ENCODE measurements around the gene HEG1. TPM values are rescaled to one million over a fixed set of nuclear protein-coding genes. Genes with fewer than 3 reads are reported as not detected.

Gene HEG1
- total and polyA plus RNA-seq, 2 of the 13 experiments (the other 11 are each of a cell fraction or from before 2014, with no cell fraction given) = 10.7 to 18.2 TPM

- TF ChIP-seq NR0B2 (CRISPR knock-in tag; IDR thresholded peaks at IDR 0.05) = no peak
- TF ChIP-seq RXRA (CRISPR knock-in tag; IDR thresholded peaks at IDR 0.05) = no peak
- no peak for TF ChIP-seq FOXK2 (IDR thresholded peaks at IDR 0.05)
- no peak for TF ChIP-seq NFIC (IDR thresholded peaks at IDR 0.05; ENCODE audit: low read length)
- no peak for TF ChIP-seq FOXM1 (CRISPR knock-in tag; IDR thresholded peaks at IDR 0.05)
These were observed 62.3 kb downstream of the HEG1 start (continued) for GRCh38 chr3:124993466-124993865.

GRCh38 chr3:124992041-124992440 lies 63.8 kb downstream of the HEG1 start:
- Histone ChIP-seq H3K4me1 (ENCODE audit: insufficient read depth, low read length) (peaks cover 19% of the 10 kb centered on the region), H3K4me3 (replicated peaks in 1 of 3; ENCODE audit: insufficient read depth in 1 of 3, low read depth in 2 of 3, low read length in 3 of 3) (no peak overlapping the region), H3K9me3 (ENCODE audit: low read length) (no peaks in the 10 kb centered on the region), H3K79me2 (ENCODE audit: insufficient read depth, low read length) (no peaks in the 10 kb centered on the region), H3K9ac (ENCODE audit: insufficient read depth, low read depth, low read length) (no peak overlapping the region), H3K36me3 (replicated peaks in 1 of 2; ENCODE audit: control insufficient read depth in 1 of 2, insufficient read depth in 2 of 2, low read length in 2 of 2) (peaks cover 24 to 53% of the 10 kb centered on the region in 2 experiments), H4K20me1 (ENCODE audit: insufficient read depth, low read length) (no peaks in the 10 kb centered on the region), H3K27ac (ENCODE audit: extremely low read length, insufficient read depth, low read length) (peak overlapping the region; percentile 2), H3K4me2 (ENCODE audit: low read depth, low read length) (no peak overlapping the region), H3K27me3 (ENCODE audit: control insufficient read depth in 1 of 2, insufficient read depth in 2 of 2, low read length in 2 of 2) (no peaks in the 10 kb centered on the region), H2AFZ (ENCODE audit: low read length) (no peak overlapping the region)
- ATAC-seq = peak; percentile 88
- peak; percentile 70 for DNase-seq (ENCODE audit: low spot score)
- ChIA-PET POLR2A (no interaction called here), CTCF (ENCODE audit: low intra/inter-chr PET ratio, low total read pairs) (no interaction called here)
- no TSS peak for BruUV-seq (replicated peaks)
- in situ Hi-C loops (cut with HindIII; ENCODE audit: extremely low pct_ligation_motif_present, low pct_unique_long_range_greater_than_20kb) = loop anchor here (10.0 to 25.0 kb wide), 2 partner anchors 173 to 445 kb away; no protein-coding TSS in a partner anchor
- intact Hi-C loops (cut with micrococcal nuclease; ENCODE audit: unreplicated experiment) = no loop called here
- peak; percentile 89 for FAIRE-seq
- WGBS (ENCODE audit: low lambda C conversion rate) = 20% methylated on average over 5 of the region's 5 CpGs
- TF ChIP-seq SOX6 (IDR thresholded peaks at IDR 0.05) = no peak
- 0 out of 2 replicates have a peak, but pooled peaks have one; percentile 17 for TF ChIP-seq SOX6 (CRISPR knock-in tag; IDR thresholded peaks at IDR 0.05)
- 0 out of 2 replicates have a peak, but pooled peaks have one; percentile 26 for TF ChIP-seq IRF2 (CRISPR knock-in tag; IDR thresholded peaks at IDR 0.05)
- no peak for TF ChIP-seq ZFP1 (CRISPR knock-in tag; IDR thresholded peaks at IDR 0.05)
- no peak for TF ChIP-seq PAX8 (CRISPR knock-in tag; IDR thresholded peaks at IDR 0.05; ENCODE audit: borderline replicate concordance)
- no peak for TF ChIP-seq KAT2B (IDR thresholded peaks at IDR 0.05; ENCODE audit: borderline replicate concordance, low read depth, low read length)
- peak; percentile 89 to 94 for TF ChIP-seq MAFK (conservative IDR thresholded peaks at IDR 0.05 in 1 of 2, IDR thresholded peaks at IDR 0.05 in 1 of 2; ENCODE audit: low read length in 2 of 2)
- no peak for TF ChIP-seq NONO (IDR thresholded peaks at IDR 0.05)
- no peak for TF ChIP-seq NONO (CRISPR knock-in tag; conservative IDR thresholded peaks at IDR 0.05)
- no peak for TF ChIP-seq ETV5 (CRISPR knock-in tag; IDR thresholded peaks at IDR 0.05; ENCODE audit: borderline replicate concordance)
- TF ChIP-seq RBFOX2 (IDR thresholded peaks at IDR 0.05; ENCODE audit: low read depth, low read length) = no peak
- TF ChIP-seq, protein P1, sequence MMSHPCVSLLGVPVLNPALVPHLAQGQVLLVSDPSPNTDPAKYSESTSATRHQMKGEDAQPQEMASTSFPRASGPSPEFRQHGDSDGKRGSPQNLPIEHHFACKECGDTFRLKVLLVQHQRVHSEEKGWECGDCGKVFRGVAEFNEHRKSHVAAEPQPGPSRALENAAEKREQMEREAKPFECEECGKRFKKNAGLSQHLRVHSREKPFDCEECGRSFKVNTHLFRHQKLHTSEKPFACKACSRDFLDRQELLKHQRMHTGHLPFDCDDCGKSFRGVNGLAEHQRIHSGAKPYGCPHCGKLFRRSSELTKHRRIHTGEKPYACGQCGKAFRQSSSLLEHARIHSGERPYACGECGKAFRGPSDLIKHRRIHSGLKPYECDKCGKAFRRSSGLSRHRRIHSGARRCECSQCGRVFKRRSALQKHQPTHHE (CRISPR knock-in tag; IDR thresholded peaks at IDR 0.05; ENCODE audit: borderline replicate concordance) = no peak
- TF ChIP-seq HNF4G (IDR thresholded peaks at IDR 0.05; ENCODE audit: borderline replicate concordance, low read depth, low read length) = peak; percentile 72; the same call in 1 of the 2 replicates
- no peak for TF ChIP-seq HNF4G (CRISPR knock-in tag; IDR thresholded peaks at IDR 0.05; ENCODE audit: borderline replicate concordance, low read depth)
- TF ChIP-seq ATF5 (CRISPR knock-in tag; IDR thresholded peaks at IDR 0.05; ENCODE audit: low read depth) = no peak
- TF ChIP-seq ZNF614 (CRISPR knock-in tag; IDR thresholded peaks at IDR 0.05; ENCODE audit: borderline replicate concordance) = 0 out of 2 replicates have a peak, but pooled peaks have one; percentile 26

All from HepG2 (cell line).